Bone marrow (tissue), 2 donors: ENCODE data around the gene BCAN.

Source experiments
- DNase-seq, 2 donors: peaks; one replicate each; lab custom pipeline; 2025; lab: John Stamatoyannopoulos, UW

The BCAN gene

DNA sequence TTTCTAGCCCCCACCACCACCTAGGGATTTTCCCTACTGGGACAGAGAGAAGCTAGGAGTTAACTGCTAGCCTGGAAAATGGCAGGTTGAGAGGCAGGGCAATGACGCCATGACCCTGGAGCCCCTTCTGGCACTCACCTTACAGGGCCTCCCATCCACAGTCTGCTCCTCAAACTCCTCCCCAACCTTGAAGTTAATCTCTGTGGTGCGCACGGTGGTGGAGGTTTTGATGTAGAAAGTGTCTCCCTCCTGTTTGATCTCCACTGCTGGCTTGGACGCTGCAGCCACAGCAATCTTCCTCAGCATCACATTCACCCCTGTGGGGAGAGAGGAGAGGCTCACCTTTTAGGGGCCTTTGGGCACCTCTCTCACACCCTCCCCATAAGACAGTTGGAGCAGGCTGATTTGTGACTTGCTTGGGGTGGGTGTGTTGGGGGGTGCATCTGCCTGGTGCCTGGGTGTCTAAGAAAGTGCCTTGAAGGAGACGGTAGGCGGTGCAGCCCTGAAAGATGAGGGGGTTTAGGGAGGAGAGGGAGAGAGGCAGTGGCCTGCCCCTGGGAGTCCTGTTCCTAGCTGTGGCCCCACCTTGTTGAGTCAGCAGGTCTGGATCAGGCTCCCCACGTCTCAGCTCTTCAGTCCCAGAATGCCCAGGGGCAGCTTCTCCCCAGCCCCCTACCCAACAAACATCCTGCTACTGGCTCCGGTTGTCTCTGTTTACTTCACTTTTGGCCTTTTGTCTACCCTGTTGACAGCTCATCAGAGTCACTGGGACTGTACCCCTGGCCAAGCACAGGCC lies 59.0 kb downstream of the BCAN start:
- DNase-seq, result no peak

DNA sequence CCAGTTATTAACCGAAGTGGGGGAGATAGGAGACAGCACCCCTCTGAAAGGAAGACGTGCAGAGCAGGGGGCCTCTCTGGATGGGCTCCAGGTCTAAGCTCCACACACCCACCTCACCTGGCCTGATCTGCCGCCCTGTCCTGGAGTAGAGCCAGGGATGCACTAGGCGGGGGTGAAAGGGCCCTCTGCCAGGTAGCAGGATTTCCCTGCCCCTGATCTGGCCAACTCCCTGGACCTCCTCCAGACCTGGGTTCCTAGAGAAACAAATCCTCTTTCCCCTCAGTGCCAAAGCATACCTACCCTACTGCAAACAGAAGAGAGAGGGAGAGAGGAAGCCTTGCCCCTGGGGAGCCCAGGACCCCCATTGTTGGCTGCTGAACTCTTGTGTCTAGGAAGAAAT lies 61.4 kb downstream of the BCAN start:
- no peak for DNase-seq

DNA sequence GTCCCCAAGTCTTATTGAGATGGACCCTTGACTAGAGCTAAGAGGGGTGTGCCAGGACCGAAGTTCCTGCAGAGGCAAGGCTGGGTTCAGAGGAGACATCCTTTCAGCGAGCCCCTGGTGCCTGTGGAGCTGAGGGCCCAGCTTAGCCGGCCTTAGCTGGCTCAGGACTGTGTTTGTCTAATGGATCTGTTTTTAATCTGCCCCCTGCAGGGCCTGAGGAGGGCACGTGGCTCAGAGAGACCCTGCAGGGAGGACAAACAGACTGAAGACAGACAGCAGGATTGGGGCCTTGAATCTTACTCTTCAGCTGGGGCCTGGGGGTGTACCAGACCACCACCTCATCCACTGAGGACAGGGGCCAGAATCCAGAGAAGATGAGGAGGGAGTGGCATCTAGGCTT lies 61.8 kb downstream of the BCAN start:
- DNase-seq, result no peak

DNA sequence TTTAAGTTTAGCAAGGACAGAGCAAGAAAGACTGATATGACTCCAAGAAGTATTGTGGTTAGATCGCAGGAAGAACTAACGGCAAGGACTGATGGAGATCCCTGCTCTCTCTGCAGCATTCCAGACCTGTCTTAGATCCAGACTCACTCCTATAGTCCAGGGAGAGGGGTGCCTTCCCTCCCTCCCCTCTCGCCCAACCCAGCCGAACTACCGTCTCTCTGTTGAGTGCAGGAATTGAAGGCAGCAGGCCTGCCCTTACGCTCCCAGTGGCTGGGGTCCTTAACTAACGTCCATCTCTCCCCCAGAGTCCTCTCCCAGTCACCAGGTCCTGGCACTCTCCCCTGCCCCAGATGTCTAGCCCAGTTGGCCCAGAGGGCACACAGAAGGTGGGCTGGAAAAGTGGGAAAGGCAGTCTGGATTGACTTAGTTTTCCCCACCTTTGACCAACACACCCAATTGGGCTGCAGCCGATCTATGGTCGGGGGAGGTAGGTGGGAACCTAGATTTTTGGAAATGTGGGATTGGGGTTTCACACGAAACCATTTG lies 62.3 kb downstream of the BCAN start:
- DNase-seq, result no peak

DNA sequence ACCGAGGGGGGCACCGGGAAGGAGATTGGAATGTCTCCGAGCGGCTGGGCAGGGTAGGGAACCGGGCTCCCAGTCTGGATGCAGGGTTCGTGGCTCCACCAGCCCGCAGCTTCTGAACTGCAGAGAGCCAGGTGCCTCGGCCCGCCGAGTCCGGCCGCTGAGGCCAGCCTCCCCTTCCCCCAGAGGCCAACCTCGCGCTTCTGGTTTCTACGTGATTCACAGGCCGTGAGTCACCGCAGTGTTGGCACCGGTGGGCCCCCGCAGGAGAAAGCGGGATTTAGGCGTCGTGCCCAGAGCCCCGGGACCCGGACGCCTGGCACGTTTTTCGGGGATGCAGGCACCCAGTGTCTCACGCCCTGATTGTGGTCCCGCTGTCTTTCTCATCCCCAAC lies 63.0 kb downstream of the BCAN start:
- DNase-seq, result no peak

DNA sequence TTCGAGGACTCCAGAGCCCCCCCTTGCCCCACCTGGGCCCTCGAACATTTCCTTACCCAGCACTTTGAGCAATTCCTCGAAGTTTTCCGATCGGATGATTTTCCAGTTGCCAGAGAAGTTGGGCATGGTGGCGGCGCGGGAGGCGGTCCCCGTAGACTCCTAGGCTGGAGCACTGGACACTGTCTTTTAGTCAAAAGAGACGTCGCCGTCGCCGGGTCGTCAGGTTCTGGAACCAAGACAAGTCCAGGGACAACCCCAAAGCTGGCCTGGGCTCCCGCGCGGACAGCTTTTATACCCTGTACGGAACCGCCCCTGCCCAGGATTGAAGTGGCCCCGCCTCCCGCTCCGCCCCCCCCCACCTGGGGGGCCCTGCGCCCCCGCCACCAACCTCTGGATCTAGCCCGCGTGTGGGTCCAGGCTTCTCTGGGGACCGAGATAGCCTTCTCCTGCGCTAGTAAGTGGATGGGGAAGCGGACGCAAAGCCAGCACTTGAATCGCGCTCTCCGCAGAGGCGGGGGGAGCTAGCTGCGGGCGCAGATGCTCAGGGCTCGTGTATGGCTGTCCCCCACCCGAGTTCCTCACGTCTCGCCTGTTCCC lies 63.5 kb downstream of the BCAN start, which contains the start of gene CRABP2:
Gene CRABP2 (minus strand): TSS at position 263 of the 597 bp plus-strand sequence. CDS start 137 bp downstream, at position 126.
- no peak for DNase-seq

DNA sequence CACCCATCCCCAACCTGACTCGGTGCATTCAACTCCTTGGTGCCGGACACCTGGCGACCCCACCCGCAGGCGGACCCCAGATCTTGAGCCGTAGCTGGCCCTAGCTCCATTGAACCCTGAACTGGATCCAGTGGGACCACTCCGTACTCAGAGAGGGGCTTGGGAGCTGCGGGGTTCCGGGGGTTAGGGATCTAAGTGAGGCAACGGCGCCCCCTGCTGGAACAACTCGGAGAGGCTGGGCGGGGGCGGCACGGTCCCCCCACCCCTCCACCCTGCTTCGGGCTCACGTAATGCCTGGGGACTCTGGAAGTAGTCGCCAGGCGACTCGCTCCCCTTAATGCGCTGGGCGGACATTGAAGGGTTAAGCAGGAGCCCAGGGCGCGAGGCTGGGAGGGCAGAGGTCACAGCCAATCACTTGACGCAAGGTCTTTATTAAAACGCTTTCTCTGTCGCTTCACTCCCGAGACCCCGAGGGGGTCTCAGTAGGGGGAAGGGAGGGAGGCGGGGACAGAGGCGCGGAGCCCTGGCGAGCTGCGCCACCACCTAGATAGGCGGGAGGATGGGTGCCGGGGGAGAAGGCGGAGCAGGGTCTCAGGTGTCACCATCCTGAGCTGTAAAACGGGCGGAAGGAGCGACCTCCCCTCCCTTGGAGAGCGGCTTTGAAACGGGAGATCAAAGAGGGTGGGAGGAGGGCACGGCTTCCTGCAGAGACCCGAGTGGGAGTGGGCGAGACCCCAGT lies 64.2 kb downstream of the BCAN start:
- peak in 1 of 2 donors; percentile 21 for DNase-seq

DNA sequence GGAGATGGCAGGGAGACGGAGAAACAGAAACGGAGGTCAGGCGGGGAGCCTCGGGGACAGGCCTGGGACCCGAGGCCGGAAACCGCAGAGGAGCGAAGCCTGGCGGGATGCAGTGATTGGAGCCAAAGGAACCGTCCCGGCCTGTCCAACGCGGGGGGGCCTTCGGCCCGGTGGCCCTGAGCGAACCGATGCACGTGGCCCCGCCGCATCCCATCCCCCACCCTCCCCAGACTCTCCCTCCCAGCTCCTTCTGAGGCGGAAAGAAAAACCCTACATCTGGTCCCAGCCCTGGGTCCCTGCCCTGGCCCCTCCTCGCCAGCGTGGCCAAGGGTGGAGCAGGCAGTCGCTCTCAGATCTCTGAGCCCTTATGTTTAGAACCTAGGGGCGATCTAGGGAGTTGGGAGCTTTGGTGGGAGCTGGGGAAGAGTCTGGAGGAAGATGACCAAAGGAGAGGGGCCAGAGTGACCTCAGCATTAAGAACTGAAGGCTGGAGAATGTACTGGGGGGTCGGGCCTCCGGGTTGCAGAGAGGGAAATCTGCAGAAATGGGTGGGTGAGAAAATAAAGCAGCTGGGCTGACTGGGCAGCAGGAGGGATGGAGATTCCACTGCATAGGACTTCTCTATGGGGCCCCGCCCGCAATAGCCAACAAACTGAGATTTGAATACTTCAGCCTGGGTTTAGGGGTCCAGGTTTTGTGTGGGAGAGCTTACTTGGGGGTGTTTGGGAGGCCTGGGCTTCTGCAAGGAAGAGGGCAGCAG lies 64.9 kb downstream of the BCAN start:
- DNase-seq, result no peak

GRCh38 chr1:156707417-156708217 lies 65.7 kb downstream of the BCAN start:
- no peak for DNase-seq

- DNase-seq, result no peak
These were observed 66.3 kb downstream of the BCAN start for GRCh38 chr1:156708218-156708661.

GRCh38 chr1:156709031-156709430 lies 67.1 kb downstream of the BCAN start:
- DNase-seq, result no peak
